ENCODE data around the gene APBA1.

The APBA1 gene

GRCh38 chr9:69671879-69672595 lies at the start of gene APBA1:
TSS of gene APBA1 (minus strand) at chr9:69672371.
- FAIRE-seq: no peak

DNA sequence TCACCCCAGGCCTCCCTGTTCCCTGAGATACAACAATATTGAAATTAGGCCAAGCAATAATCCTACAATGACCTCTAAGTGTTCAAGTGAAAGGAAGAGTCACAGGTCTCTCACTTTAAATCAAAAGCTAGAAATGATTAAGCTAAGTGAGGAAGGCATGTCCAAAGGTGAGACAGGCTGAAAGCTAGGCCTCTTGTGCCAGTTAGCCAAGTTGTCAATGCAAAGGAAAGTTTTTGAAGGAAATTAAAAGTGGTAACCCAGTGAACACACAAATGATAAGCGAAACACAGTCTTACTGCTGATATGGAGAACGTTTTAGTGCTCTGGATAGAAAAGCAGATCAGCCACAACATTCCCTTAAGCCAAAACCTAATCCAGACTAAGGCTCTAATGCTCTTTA lies 47.8 kb upstream of the APBA1 start:
- FAIRE-seq: no peak

GRCh38 chr9:69719367-69719766 lies 47.2 kb upstream of the APBA1 start:
- no peak for FAIRE-seq

DNA sequence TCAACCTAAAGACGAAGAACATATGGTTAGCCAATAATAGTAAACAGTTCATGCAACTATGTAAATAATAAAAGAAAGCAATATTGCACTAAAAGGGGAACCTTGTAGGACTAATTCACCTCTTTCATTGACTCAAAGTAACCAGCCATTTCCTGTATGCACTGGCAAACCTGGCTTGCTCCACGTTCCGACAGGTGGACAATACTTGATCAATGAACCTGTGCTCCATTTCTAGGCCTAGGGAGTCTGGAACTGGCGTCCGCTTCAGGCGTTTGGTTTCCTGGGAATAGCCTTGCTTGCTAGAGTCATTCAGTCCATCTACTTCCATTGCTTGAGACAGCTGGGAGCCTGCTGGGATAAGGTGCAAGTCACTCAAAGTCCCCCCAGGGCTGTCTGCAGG lies 46.0 kb upstream of the APBA1 start:
- FAIRE-seq: no peak

GRCh38 chr9:69715825-69716224 lies 43.7 kb upstream of the APBA1 start:
- FAIRE-seq: no peak

- no peak for FAIRE-seq
Observed at GRCh38 chr9:69715096-69715495, 42.9 kb upstream of the APBA1 start.

GRCh38 chr9:69697475-69697874 lies 25.3 kb upstream of the APBA1 start:
- FAIRE-seq: no peak

GRCh38 chr9:69696802-69697201 lies 24.6 kb upstream of the APBA1 start:
- FAIRE-seq: no peak

GRCh38 chr9:69689991-69690538 lies 17.9 kb upstream of the APBA1 start:
- no peak for FAIRE-seq

GRCh38 chr9:69683927-69684326 lies 11.8 kb upstream of the APBA1 start:
- no peak for FAIRE-seq

GRCh38 chr9:69678843-69679538 lies 6.8 kb upstream of the APBA1 start:
- FAIRE-seq: no peak

- no peak for FAIRE-seq
Observed at GRCh38 chr9:69677931-69678330, 5.8 kb upstream of the APBA1 start.

GRCh38 chr9:69675563-69675962 lies 3.4 kb upstream of the APBA1 start:
- no peak for FAIRE-seq

DNA sequence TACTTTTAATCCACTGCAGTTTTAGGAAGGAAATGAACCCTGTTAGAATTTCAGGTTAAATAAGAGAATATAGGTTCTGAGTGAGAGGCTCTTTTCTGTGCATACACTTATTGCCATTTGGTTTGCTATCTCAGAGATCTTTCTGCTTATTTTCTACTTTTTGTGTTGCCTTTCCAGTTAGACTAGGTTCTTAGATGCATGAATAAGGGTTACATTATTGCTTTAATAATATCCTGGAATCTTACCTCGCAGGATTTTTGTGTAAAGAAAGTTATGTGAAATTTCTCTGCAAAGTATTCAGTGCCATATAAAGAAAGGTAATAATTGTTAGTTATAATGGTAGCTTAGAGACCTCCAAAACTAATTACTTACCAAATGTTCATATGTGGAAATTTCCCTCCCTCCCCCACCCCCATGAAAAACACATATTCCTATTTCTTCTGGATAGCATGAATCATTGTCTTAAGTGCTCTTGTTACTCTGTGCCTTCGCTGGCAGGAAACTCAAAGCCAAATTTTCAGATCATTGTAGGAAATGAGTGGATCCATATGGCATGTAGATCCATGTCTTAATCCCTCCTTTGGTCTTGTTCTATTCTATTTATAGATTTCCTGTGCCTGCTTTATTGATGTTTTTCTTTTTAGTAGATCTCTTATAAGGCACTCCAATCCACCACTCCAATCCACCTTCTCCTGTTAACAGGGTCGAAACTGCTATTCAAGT lies 2.7 kb upstream of the APBA1 start:
- no peak for FAIRE-seq

GRCh38 chr9:69674112-69674685 lies 2.0 kb upstream of the APBA1 start:
- FAIRE-seq: no peak

DNA sequence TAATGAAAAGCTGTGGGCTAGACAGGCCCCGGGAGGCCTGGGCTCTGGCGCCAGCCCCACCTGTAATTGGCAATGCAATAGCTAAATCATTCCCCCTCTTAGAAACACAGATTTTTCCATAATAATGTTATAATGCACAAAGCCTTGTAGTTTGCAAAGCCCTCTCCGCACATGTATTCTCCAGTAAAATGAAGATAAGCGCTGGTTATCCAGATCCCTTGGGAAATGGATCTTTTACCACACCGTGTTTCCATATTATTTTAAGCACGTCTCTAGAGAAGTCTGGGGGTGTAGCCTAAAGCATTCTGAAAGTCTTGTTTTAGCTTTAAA lies 1.1 kb upstream of the APBA1 start:
- no peak for FAIRE-seq

DNA sequence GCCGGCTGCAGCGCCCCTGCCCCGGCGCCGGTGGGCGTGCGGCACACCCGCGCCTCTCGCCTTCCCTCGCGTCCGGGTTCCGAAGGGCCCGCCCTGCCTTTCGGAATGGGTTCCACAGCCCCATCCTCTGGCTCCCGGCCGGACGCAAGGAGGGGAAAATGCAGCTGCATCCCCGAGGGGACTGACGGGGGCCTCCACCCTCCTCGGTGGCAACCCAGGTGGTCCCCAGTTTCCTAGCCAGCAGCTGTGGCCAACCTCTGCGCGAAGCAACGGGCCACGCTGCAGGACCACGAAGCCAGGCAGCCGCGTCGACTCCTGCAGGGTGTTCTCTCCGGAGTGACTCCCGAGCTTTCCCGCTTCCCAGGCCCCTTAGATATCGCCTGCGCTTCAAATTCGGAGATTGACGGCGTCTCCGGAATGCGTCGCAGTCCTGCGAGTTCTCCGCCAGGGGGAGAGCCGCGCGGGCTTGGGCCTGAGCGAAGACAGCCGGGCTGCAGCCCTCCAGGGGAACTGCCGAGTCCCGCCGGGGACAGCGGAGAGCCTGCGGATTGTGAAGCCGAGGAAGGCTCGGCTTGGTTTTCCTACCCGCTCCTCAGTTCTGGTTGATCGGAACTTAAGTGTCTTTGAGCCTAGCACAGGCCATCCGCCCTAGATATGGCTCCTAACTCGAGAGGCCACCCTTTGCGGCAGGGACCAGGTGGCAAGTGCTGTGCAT lies 582 bp upstream of the APBA1 start:
- no peak for FAIRE-seq

GRCh38 chr9:69671311-69671878 lies 776 bp downstream of the APBA1 start:
- FAIRE-seq: no peak

DNA sequence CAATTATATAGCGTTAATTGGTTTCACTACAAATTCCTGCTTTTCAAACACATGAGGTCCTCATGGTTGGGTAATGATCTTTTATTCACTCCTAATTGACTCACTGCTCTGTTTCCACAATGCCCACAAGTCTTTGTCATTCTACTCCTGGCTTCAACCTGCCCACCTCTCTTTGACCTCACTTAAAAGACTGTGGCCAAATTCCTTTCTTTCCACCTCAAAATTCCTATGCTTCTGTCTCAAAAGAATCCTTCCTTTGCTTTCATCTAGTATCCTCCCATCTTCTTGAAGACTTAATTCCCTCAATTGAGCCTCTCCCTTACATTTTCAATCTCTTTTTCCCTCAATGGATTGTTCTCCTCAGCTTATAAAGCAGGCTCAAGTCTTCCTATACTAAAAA lies 4.9 kb downstream of the APBA1 start:
- FAIRE-seq: no peak

DNA sequence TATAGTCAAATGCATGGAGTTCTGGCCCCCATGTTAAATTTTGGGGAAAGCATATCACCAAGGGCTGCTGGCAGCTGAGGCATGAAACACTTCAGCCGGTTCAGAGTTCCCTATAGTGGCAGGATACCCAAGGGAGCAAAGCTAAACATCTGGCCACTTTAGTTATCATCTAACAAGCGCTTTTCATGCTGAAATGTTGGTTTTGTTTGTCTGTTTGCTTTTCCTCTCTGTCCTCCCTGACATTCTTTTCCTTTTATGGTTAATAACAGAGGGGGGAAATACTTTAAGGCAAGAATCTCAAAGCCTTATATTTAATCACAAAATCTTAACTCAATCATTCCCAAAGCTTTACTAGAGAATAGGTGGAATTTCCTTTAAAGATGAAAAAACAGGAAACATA lies 11.9 kb downstream of the APBA1 start:
- no peak for FAIRE-seq

DNA sequence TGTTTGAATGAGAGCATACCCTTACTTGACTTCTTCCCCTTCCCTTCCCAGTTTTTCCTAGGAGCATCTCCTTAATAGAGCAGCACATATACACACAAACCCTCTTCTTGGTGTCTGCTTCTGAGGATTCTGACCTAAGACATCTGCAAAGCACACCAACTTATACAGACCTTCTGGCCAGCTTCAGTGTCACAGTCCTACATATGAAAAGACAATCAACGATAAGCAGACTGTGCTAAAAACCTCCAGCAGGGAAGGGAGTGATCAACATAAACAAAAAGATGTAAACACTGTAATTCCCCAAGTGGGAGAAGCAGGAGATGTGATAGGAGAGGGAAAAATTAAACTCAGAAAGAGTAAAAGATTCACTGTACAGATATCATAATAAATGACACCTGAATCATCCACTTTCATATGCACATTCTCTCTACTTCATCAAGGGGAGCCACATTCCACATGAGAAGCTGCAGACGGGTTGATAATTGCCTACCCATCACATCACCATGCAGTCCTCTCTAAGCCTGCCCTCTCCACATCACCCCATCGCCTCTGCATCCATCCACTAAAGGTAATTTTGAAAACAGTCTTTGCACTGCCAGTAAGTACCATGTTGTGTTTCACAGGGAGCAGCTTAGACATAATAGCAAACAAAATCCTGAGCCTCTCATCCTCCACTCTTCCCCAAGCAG lies 13.0 kb downstream of the APBA1 start:
- FAIRE-seq: no peak

DNA sequence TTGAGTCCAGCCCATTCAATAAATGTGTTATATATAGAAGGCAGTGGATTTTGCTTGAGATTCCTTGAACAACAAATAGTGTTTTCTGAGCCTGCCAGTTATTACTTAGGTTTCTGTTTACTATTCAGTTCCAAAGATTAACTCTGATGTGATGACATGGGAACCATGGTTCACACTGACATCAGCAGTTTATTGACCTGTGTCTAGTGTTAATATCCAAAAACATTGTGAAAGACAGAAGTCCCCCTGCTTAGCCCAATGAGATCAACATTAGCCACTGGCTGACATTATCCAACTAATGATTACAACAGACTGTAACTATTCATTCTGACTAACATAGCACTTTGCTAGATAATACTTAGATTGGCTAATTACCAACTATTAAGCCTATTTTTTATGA lies 14.9 kb downstream of the APBA1 start:
- FAIRE-seq: no peak

All from islet of Langerhans (tissue), 1 donor.